Vagina (tissue), 2 donors: ENCODE measurements around the gene PSMB4.

Experiments
- POLR2A ChIP-seq, 2 donors: fragments of 450-650 bp; IDR thresholded peaks; one replicate each; pipeline ENCODE4 v1.6.1; 2017; ENCODE audit warnings: antibody characterized with exemption in 2 of 2, mild to moderate bottlenecking in 2 of 2, moderate library complexity in 2 of 2
- POLR2AphosphoS5 ChIP-seq, 2 donors: sonication (generic); formaldehyde crosslinking; IDR thresholded peaks; one replicate each; pipeline ENCODE4 v1.9.0; 2017; ENCODE audit warnings: antibody characterized with exemption in 2 of 2, mild to moderate bottlenecking in 2 of 2, low read depth in 1 of 2; ENCODE audit not compliant: insufficient read depth in 1 of 2
- TF ChIP-seq, protein P1 (sequence below), 3 experiments: fragments of 450-650 bp in 2 of 3; fragments of 200-600 bp in 1 of 3; sonication (generic) in 1 of 3; IDR thresholded peaks; one replicate each; pipeline ENCODE4 v1.5.1; 2017 to 2019; ENCODE audit warnings: antibody characterized with exemption in 3 of 3, mild to moderate bottlenecking in 2 of 3, moderate library complexity in 2 of 3

DNA sequence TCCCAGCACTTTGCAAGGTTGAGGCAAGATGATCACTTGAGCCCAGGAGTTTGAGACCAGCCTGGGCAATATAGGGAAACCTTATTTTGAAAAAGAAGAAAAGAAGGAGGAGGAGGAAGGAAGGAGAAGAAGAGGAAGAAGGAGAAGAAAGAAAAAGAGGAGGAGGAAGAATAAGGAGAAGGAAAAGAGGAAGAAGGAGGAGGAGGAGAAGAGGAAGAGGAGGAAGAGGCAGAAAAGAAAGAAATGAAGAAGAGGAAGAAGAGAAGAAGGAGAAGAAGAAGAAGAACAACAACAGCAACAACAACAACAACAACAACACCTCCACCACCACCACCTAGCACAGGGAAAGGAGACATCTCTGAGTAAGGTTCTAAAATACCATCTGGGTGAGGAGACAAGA lies 37.5 kb upstream of the PSMB4 start:
- TF ChIP-seq POLR2AphosphoS5 (IDR thresholded peaks at IDR 0.05; ENCODE audit: insufficient read depth in 1 of 2, low read depth in 1 of 2) (no peak), POLR2A (IDR thresholded peaks at IDR 0.05) (no peak)
- TF ChIP-seq, protein P1, sequence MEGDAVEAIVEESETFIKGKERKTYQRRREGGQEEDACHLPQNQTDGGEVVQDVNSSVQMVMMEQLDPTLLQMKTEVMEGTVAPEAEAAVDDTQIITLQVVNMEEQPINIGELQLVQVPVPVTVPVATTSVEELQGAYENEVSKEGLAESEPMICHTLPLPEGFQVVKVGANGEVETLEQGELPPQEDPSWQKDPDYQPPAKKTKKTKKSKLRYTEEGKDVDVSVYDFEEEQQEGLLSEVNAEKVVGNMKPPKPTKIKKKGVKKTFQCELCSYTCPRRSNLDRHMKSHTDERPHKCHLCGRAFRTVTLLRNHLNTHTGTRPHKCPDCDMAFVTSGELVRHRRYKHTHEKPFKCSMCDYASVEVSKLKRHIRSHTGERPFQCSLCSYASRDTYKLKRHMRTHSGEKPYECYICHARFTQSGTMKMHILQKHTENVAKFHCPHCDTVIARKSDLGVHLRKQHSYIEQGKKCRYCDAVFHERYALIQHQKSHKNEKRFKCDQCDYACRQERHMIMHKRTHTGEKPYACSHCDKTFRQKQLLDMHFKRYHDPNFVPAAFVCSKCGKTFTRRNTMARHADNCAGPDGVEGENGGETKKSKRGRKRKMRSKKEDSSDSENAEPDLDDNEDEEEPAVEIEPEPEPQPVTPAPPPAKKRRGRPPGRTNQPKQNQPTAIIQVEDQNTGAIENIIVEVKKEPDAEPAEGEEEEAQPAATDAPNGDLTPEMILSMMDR (IDR thresholded peaks at IDR 0.05): no peak
